Measurements from ENCODE around the gene VPS13D. TPM values are rescaled to one million over a fixed set of nuclear protein-coding genes. Genes with fewer than 3 reads are reported as not detected.

The VPS13D gene
- total RNA-seq, 1 donor from 2014 or later: 28.3 TPM

DNA sequence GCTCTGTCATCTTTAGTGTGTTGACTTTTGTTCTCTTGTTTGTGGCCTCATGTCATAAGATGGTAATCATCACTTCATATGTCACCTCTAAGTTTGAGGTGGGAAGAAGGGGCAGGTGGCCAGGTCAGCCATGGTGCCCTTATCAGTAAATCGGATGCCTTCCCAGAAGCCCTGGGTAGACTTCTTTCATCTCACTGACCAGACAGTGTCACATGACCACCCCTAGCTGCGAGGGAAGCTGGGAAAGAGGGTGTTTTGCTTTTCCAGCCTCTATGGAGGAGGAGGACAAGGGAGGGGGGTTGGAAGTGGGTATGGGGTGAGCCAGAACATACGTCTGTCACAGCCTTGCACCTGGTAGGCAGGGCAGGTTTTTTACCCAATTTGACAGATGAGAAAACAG is 34.4 kb upstream of the VPS13D start:
- Histone ChIP-seq H3K36me3 (peaks cover 0 to 5% of the 10 kb centered on the region in 2 donors), H3K27me3 (no peaks in the 10 kb centered on the region), H3K4me1 (no peaks in the 10 kb centered on the region), H3K27ac (no peak overlapping the region), H3K4me3 (no peak overlapping the region), H3K9me3 (no peaks in the 10 kb centered on the region)
- intact Hi-C loops (cut with DNase I): no loop called here
- TF ChIP-seq, protein P1, sequence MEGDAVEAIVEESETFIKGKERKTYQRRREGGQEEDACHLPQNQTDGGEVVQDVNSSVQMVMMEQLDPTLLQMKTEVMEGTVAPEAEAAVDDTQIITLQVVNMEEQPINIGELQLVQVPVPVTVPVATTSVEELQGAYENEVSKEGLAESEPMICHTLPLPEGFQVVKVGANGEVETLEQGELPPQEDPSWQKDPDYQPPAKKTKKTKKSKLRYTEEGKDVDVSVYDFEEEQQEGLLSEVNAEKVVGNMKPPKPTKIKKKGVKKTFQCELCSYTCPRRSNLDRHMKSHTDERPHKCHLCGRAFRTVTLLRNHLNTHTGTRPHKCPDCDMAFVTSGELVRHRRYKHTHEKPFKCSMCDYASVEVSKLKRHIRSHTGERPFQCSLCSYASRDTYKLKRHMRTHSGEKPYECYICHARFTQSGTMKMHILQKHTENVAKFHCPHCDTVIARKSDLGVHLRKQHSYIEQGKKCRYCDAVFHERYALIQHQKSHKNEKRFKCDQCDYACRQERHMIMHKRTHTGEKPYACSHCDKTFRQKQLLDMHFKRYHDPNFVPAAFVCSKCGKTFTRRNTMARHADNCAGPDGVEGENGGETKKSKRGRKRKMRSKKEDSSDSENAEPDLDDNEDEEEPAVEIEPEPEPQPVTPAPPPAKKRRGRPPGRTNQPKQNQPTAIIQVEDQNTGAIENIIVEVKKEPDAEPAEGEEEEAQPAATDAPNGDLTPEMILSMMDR (IDR thresholded peaks at IDR 0.05): no peak
- no peak for DNase-seq (ENCODE audit: low spot score in 2 of 2)

DNA sequence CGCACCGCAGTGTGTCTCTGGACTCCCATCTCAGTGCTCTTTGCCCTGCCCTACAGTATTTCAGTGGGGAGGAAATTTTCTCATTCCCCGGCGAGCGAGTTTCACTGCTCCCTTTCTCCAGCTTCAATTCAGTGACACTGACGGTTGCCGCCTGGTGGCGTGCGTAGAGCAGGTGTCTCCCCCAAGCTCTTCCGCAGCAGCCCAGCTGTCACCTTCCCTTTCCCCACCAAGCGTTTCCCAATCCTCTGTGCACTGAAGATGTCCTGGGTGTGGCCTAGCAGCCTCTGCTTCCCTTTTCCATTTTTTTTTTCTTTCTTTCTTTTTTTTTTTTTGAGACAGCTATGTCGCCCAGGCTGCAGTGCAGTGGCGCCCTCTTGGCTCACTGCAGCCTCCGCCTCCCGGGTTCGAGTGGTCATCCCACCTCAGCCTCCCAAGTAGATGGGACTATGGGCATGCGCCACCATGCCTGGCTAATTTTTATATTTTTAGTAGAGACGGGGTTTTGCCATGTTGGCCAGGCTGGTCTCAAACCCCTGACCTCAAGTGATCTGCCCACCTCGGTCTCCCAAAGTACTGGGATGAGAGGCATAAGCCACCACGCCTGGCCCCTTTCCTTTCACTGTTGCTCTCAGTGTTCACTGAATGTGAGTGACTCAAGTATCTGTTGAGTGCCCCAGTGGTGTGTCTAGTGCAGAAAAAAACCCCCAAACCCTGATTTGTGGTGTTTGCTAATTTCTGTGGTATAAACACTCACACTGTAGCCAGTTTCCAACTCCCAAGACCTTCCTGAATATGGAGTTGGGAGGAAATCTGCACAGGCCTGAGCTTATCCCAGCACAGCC is 33.0 kb upstream of the VPS13D start:
- peak in 1 of 2 donors; percentile 72 for DNase-seq (ENCODE audit: low spot score in 2 of 2)
- Histone ChIP-seq H3K36me3 (peaks cover 2 to 5% of the 10 kb centered on the region in 2 donors), H3K27me3 (no peaks in the 10 kb centered on the region), H3K27ac (no peak overlapping the region), H3K4me3 (no peak overlapping the region), H3K4me1 (no peaks in the 10 kb centered on the region), H3K9me3 (no peaks in the 10 kb centered on the region)
- TF ChIP-seq, protein P1 (IDR thresholded peaks at IDR 0.05): no peak
- intact Hi-C loops (cut with DNase I): no loop called here

DNA sequence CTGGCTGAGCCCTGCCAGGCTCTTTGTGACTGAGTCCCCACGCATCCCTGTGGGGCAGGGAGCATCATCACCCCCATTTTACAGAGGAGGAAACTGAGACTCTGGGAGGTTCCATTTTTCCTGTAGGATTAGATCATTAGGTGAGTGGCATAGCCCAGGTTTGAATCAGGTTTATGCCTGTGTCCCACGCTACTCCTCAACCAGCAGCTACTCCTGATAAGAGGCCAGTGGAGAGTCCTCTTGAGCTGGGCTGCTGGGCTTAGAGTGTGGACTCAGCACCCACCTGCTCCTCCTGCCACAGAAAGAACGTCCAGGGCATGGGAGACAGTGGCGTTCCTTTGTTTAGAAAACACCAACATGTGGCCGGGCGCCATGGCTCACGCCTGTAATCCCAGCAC is 32.3 kb upstream of the VPS13D start:
- Histone ChIP-seq H3K27ac (no peak overlapping the region), H3K4me3 (no peak overlapping the region), H3K9me3 (no peaks in the 10 kb centered on the region), H3K27me3 (no peaks in the 10 kb centered on the region), H3K36me3 (peaks cover 6 to 7% of the 10 kb centered on the region in 2 donors), H3K4me1 (no peaks in the 10 kb centered on the region)
- no peak for DNase-seq (ENCODE audit: low spot score in 2 of 2)
- TF ChIP-seq, protein P1 (IDR thresholded peaks at IDR 0.05): no peak
- intact Hi-C loops (cut with DNase I): no loop called here

DNA sequence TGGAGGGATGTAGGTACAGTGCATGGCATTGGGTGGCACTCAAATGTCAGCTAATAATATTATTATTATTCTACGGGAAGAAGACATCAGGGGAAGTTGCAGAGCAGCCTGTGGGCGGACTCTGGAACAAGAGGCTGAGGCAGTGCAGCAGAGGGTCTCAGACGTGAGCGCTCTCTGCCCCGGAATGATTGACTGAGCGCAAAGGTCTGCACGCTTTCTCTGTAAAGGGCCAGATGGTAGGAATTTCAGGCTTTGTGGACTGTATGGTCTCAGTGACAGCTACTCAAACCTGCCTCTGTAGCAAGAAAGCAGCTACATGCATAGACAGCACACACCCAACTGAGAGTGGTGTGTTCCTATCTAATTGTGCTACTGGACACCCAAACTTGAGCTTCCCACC is 29.6 kb upstream of the VPS13D start:
- TF ChIP-seq, protein P1 (IDR thresholded peaks at IDR 0.05): no peak
- H3K27me3 ChIP-seq: no peaks in the 10 kb centered on the region
- H3K4me3 ChIP-seq: no peak overlapping the region
- intact Hi-C loops (cut with DNase I): no loop called here
- peaks cover 4 to 7% of the 10 kb centered on the region in 2 donors for H3K36me3 ChIP-seq
- DNase-seq (ENCODE audit: low spot score in 2 of 2): no peak
- no peak overlapping the region for H3K27ac ChIP-seq
- no peaks in the 10 kb centered on the region for H3K4me1 ChIP-seq
- H3K9me3 ChIP-seq: no peaks in the 10 kb centered on the region

DNA sequence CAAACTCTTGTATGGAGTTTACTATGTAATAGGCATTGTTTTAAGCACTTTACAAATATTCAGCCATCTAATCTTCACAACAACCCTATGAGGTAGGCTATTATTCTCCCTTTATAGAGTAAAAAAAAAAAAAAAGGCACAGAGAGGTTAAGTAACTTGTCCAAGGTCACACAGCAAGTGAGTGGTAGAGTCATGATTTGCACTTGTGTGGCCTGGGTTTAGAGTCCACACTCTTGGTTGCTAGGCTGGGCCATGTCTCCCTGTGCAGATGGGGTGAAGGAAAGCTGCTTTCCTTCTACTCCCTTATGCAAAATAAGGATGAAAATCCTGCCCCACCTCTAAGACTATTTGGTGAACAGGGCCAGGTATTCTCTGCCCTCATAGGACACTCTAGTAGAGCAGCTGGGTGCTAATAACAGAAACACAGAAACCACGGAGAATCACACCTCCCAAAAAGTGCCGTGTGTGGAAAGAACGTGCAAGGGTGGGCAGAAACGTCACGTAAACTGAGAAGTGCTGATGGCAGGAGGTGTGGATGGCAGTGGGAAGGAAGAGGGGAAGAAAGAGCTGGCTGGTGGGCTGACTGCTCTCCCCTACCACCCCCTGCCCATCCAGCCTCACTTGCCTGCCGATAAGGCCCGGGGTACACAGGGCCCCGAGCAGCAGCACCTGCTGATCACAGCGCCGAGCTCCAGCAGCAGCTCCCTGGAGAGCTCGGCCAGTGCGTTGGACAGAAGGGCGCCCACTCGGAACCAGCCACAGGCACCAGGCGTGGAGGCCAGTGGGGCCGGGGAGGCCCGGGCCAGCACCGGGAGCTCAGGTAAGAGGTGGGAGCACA is 28.3 kb upstream of the VPS13D start:
- no peak overlapping the region for H3K4me3 ChIP-seq

More for the DNA sequence above, 28.3 kb upstream of the VPS13D start:
- Histone ChIP-seq H3K9me3 (no peaks in the 10 kb centered on the region), H3K27ac (no peak overlapping the region), H3K4me1 (no peaks in the 10 kb centered on the region), H3K36me3 (peaks cover 4 to 7% of the 10 kb centered on the region in 2 donors), H3K27me3 (no peaks in the 10 kb centered on the region)
- intact Hi-C loops (cut with DNase I): no loop called here
- TF ChIP-seq, protein P1 (IDR thresholded peaks at IDR 0.05): no peak
- no peak for DNase-seq (ENCODE audit: low spot score in 2 of 2)
